GM19438 (cell line): ENCODE data around the gene USHBP1.
"Not testable (repeated sequence)": the region's sequence is repeated elsewhere in the genome, so short reads cannot be mapped to it uniquely, and the experiment has no call there.

Source experiments
- ATAC-seq: cut with Tn5 transposase; IDR thresholded peaks from one replicate; pipeline ENCODE4 v1.9.1; 2021; ENCODE audit warnings: low read depth; ENCODE audit not compliant: unreplicated experiment

The USHBP1 gene

DNA sequence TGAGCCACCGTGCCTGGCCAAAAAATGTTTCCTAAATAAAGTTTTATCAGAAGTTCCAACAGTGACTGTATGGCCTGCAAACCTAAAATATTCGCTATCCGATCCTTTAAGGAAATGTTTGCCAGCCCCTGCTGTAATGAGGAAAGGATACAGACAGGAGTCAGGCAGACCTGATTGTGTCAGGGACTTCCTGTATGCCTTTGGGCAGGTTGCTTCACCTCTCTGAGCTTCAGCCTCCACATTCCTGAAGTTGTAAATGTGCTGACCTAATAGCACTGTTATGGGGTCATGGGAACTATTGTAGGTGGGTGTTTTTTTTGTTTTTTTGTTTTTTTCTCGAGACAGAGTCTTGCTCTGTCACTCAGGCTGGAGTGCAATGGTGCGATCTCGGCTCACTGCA is 32.4 kb upstream of the USHBP1 start:
- ATAC-seq = no peak

DNA sequence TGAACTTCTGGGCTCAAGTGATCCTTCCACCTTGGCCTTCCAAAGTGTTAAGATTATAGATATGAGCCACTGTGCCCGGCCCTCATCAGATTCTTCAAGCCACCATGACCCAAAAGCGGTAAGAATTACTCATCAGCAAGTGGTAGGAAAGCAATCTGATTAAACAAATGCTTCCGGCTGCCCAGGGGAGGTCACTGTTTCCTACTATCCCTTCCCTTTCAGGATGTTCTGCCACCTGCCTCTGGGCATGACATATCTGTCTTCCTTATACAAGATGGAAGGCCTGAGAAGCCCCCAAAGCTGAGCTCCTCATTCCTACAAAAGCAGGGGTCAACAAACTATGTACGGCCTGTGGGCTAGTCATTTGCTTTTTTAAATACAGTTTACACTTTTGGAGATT is 31.7 kb upstream of the USHBP1 start:
- ATAC-seq = no peak

DNA sequence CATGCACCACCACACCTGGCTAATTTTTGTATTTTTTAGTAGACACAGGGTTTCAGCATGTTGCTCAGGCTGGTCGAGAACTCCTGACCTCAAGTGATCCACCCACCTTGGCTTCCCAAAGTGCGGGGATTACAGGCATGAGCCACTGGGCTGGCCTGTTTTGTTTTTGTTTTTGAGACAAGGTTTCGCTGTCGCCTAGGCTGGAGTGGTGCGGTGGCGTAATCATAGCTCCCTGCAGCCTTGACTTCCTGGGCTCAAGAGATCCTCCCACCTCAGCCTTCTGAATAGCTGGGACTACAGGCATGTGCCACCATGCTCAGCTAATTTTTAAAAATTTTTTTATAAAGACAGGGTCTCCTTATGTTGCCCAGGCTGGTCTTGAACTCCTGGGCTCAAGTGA is 31.0 kb upstream of the USHBP1 start:
- not testable (repeated sequence) for ATAC-seq

DNA sequence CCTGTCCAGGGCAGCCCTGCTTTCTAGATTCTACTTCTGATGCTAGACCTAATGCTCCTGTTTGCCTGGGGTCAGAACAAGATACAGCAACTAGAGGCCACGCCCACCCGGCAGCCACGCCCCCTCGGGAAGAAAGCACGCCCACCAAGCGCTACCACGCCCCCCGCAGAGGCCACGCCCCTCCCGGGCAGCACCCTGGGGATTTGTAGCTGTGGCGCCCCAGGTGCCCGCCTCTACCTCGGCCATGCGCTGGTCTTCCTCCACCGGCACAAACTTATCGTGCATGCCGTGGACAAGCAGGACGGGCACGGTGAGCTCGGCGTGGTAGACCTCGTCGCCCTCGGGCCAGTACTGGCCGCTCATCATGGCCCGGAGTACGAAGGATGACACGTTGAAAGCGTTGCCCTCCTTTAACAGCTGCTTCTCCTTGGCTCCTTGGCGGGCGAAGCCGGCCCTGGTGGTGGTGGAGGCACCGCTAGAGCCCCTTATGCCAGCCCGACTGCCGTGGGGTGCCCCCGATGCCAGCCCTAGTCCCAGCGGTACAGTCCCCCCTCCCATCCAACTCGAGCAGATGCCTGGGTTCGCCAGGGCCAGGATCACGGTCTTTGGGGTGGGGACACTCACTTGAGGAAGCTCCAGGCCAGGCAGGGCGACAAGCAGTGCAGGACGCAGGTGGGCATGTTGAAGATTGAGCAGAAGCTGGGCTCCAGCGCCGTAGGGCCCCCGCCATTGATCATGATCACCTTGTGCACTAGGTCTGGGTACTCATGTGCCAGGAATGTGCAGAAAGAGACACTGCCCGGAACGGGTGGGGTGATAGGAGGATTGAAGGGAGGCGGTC is 29.7 kb upstream of the USHBP1 start:
- no peak for ATAC-seq

DNA sequence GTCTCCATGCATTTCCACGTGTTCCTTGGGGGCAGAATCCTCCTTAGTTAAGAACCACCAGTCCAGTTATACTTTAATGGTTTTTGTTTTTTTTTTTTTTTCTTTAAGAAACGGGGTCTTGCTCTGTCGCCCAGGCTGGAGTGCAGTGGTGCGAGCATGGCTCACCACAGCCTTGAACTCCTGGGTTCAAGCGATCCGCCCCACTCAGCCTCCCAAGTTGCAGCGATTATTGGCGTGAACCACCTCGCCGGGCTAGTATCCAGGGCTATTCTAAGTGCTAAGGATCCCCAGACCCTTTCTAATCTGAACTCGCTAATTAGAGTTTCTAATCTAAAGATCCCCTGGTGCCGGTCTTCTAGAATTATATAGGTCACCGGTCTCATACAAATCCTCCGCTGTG is 29.1 kb upstream of the USHBP1 start:
- no peak for ATAC-seq

DNA sequence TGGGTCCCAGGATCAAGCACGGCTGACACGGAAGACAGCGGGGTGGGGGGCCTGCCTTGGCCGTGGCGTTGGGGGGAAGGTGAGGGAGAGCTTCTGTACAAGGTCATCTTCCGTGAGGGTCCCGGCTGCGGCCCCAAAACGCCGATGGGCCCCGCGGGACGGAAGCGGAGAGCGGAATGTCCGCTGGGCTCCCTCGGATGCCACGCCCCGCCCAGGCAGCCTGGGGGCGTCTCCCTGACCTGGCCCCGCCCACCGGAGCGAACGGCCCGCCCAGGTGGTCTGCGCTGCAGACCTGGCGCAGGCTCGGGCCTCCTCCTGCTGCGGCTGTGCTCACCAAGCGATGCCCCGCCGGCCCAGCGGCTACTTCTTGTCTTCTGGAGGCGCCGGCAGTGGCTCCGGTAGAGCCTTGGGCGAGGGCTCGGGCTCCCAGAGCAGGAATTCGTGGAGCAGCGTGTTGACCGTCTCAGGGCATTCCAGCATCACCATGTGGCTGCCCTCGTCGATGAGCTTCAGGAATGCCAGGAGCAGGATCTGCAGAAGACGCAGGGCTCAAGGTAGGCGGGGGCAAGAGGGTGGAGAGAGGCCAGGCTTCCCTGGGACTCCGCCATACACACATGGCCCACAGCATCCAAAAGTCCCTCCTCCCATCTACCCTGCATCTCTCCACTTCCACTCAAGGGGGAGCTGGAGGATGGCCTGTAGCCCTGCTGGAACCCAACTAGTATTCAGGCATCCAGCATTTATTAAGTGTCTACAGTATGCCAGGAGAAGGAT is 27.9 kb upstream of the USHBP1 start:
- ATAC-seq = peak; percentile 79

DNA sequence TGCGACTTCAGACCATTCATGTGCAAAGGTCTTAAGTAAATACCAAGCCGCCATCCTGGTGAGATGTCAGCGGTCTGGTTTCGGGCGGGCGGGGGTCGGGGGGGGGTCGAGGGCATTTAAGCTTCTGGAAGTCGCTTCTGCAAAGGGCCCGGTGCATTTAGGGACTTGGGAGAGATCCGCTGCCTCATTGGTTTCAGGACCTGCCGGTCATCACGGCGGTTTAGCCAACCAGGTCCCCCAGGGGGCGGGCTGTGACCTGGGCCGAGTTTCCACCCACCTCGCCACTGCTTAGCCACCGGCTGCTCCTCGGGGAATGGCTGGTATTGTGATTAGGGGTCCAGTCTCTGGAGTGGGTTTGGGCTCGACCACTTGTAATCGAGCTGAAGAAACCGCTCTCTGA is 24.9 kb upstream of the USHBP1 start:
- no peak for ATAC-seq

DNA sequence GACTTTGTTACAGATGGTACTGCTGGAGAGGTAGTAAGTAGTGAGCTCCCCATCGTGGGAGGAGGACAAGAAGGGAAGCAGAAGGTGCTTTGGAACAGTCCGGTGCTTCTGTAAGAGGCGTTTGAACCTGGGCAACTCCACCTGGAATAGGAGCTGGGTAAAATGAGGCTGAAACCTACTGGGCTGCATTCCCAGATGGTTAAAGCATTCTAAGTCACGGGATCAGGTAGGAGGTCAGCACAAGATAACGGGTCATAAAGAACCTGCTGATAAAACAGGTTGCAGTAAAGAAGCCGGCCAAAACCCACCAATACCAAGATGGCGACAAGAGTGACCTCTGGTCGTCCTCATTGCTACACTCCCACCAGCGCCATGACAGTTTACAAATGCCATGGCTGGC is 22.2 kb upstream of the USHBP1 start:
- ATAC-seq = no peak

DNA sequence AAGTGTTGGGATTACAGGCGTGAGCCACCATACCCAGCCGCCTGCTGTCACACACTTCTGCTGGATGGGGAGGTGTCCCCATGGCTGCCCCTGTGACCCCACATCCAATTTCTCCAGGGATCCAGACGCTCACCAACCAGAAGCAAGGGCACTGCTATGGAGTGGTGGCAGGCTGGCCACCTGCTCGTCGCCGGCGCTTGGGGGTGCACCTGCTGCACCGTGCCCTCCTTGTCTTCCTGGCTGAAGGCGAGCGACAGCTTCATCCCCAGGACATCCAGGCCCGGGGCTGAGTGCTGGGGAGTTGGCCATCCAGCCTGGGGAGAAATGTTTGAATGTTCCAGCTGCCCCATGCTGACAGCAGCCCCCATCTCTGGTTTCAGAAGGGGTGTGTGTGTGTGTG is 21.7 kb upstream of the USHBP1 start:
- ATAC-seq = no peak

DNA sequence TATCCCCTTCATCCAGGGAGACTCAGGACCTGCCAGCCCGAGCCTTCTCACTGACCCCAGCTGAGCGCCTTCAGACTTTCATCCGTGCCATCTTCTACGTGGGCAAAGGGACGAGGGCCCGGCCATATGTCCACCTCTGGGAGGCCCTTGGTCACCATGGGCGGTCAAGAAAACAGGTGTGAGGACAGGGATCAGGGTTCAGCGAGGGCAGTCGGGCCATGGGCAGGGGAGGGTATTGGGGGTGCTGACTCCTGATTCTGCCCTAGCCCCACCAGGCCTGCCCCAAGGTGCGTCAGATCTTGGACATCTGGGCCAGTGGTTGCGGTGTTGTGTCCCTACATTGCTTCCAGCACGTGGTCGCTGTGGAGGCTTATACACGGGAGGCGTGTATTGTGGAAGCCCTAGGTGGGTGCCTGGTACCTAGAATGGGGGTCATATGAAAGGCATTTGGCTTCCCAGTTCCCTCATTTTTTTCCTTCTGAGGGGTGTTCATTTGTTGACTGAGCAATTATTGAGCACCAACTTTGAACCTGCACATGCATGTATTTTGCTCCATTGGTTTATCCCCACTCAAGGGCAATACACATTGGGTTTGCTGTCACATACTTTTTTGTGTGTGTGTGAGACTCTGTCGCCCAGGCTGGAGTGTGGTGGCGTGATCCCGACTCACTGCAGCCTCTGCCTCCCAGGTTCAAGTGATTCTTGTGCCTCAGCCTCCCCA is 21.0 kb upstream of the USHBP1 start:
- ATAC-seq = no peak

DNA sequence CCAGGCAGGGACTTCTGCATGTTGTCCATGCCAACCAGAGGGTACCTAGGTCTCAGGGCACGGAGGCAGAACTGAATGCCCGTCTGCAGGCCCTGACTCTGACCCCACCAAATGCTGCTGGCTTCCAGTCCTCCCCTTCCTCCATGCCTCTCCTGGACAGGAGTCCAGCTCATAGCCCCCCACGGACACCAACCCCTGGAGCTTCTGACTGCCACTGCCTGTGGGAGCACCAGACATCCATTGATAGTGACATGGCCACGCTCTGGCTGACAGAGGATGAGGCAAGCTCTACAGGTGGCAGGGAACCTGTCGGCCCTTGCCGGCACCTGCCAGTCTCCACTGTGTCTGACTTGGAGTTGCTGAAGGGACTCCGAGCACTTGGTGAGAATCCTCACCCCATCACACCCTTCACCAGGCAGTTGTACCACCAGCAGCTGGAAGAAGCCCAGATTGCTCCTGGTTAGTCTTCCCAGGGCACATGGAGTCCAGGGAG is 19.0 kb upstream of the USHBP1 start:
- no peak for ATAC-seq

DNA sequence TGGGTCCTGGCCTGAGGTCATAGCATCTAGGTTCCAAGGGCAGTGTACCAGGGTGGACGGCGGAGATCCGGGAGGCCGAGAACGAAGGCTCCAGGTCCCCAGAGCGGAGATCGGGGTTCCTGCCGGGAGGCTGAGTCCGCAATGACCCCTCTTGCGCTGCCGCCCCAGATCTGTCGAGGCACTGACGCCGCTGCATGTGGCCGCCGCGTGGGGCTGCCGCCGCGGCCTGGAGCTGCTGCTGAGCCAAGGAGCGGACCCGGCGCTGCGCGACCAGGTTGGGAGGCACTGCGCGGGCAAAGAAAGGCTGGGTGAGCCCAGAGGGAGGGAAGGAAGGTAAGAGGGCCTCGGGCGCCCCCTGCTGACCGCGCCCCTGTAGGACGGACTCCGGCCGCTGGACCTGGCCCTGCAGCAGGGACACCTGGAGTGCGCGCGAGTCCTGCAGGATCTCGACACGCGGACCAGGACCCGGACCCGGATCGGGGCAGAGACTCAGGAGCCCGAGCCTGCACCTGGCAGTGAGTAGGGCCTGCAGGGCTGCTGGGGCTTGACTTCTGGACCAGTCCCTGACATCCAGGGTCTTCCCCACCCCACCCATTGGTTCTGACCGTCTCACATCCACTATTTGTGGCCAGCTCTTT is 18.1 kb upstream of the USHBP1 start:
- ATAC-seq = peak; percentile 61

DNA sequence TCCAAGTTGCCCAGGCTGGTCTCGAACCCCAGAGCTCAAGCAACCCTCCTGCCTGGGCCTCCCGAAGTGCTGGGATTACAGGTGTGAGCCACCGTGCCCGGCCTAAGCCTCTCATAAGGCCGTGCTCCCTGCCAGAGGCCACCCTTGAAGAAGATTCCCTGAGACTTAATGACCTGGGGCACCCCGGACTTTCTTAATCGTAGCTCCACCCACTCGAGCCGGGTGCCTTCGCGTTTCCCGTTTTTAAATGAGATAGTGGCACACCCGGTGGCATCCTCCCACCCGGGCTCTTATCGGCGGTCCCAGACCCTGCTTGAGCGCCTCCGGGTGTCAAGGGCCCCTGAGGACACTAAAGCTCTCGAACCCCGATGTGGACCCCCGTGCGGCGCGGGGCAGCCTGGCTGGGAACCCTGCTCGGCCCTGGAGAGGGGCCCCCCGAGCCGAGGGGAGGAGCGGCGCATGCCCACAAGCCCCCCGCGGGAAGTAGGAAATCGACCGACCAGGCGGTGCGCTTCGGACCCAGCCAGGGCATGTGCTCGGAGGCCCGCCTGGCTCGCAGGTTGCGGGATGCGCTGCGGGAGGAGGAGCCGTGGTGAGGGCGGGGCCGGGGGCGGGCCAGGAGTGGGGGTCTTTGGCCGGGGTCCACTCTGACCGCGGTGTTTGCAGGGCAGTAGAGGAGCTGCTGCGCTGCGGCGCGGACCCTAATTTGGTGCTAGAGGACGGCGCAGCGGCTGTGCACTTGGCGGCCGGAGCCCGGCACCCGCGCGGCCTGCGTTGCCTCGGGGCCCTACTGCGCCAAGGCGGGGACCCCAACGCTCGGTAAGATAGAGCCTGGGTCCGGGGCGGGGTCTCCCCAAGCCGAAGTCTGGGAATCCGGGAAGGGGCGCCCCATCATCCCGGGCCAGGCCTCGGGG is 17.1 kb upstream of the USHBP1 start, which contains the start of gene ANKLE1:
TSS of gene ANKLE1 (plus strand) at position 511 of the 914 bp plus-strand sequence. CDS start at position 531, 20 bp downstream.
- ATAC-seq = peak; percentile 39

DNA sequence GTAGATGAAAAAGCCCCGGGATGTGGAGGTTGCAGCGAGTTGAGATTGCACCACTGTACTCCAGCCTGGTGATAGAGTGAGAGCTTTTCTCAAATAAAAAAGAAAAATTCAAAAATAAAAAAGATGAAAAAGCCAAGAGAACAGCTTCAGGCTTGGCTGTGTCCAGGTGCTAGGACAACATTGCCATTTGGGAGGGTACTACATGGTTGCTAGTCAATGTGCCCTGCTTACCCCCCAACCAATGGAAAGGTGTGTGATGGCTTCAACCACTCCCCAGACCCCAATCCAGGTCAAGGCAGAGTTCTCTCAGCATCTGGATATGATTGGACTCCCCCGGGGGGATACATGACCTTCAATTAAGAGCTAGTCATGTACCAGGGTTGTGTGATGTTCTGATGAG is 14.9 kb upstream of the USHBP1 start:
- no peak for ATAC-seq

DNA sequence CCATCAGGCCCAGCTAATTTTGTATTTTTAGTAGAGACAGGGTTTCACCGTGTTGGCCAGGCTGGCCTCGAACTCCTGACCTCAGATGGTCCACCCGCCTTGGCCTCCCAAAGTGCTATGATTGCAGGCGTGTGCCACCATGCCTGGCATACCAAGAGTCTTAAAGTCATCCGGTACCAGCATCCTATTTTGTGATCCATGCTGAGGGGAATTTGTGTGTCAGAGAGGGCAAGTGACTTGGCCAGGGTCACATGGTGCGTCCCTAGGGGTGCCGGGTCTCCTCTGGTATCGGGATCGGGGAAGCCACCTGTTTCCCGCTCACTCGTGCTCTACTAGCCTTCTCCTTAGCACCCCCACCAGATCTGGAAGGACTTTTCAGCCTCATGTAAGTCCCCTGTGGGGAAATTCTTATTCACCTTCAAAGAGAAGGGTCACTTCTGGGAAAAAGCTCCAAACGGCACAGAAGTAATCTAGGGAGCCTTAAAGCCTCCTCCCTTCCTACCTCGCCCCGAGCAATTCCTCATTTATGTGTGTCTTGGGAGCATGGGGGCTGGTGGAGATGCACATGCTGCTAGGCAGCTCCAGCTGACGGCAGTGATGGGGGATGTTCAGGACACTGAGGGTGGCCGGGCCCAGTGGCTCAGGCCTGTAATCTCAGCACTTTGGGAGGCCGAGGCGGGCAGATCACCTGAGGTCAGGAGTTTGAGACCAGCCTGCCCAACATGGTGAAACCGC is 11.1 kb upstream of the USHBP1 start:
- ATAC-seq = no peak

DNA sequence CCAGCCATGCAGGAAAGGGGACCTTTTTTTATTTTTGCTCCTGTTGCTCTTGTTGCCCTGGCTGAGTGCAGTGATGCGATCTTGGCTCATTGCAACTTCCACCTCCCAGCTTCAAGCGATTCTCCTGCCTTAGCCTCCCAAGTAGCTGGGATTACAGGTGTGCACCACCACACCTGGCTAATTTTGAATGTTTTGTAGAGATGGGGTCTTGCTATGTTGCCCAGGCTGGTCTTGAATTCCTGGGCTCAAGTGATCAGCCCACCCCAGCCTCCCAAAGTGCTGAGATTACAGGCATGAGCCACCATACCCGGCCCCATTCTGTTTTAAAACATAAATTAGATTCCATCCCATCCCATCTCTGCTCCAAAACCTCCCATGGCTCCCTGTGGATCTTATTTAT is 10.3 kb upstream of the USHBP1 start:
- not testable (repeated sequence) for ATAC-seq

DNA sequence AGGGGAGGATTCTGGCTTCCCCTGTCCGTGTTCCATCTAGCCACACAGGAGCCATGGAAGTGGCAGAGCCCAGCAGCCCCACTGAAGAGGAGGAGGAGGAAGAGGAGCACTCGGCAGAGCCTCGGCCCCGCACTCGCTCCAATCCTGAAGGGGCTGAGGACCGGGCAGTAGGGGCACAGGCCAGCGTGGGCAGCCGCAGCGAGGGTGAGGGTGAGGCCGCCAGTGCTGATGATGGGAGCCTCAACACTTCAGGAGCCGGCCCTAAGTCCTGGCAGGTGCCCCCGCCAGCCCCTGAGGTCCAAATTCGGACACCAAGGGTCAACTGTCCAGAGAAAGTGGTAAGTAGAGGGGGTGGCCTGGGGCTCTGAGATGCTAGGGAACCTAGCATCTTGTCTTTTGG is 4.2 kb upstream of the USHBP1 start:
- no peak for ATAC-seq

DNA sequence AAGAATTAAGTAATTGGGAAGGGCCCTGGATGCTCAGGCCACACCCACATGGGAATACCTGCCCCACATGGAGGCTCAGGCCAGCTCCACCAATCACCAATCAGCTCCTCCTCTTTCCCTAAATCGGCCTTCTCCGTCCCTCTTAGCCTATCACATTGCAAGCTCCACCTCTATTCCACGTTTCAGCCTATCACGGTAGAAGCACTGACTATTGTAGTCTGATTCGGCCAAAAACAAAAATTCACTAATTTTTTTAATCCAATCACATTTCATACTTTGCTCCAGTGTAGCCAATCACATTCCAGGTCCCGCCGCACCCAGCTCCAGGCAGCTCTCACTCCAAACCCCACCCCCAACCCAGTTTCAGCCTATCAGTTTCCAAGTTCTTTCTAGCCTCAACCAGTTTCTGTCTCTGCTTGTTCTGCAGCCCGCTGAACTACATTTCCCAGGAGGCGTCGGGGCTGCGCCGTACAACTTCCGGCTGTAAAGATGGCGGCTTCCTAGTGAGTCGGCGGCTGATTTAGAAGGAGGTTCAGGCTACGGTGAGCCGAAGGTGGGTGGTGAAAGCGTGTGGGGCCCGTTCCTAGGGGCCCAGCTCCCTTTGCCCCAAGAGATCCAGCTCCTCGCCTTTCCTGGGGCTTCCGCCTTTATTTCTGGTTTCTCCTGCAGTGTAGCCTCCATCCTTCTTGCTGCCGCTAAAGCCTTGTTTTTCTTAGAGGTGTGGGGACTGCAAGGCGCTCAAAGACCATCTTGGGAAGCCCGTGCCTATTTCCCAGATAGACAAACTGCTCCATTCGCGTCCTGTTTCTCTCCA is 2.6 kb upstream of the USHBP1 start, which contains the start of gene BABAM1:
TSS of gene BABAM1 (plus strand) at position 469 of the 814 bp plus-strand sequence. CDS start 1,364 bp downstream, outside the sequence.
- ATAC-seq = peak; percentile 92
